ENCODE measurements around the gene LAS1L.
"Not testable (repeated sequence)": the region's sequence is repeated elsewhere in the genome, so short reads cannot be mapped to it uniquely, and the experiment has no call there.

LAS1L gene

GRCh38 chrX:65534450-65535292 is at the start of gene LAS1L:
Gene LAS1L (minus strand): TSS chrX:65534787. CDS start chrX:65534715, 72 bp downstream.
- peaks cover 8 to 14% of the 10 kb centered on the region in 2 donors for H3K4me1 Mint-ChIP-seq
- peaks cover 0 to 8% of the 10 kb centered on the region in 2 donors for H3K27me3 Mint-ChIP-seq
- peak; percentile 99 for ATAC-seq (replicated peaks)
- no peaks in the 10 kb centered on the region for H3K9me3 Mint-ChIP-seq
- peak; percentile 91 for DNase-seq
- H3K36me3 Mint-ChIP-seq: peaks cover 6 to 10% of the 10 kb centered on the region in 2 donors
- peak within 1 kb of the TSS; percentile 96 for H3K27ac Mint-ChIP-seq
- H3K4me3 Mint-ChIP-seq: peak within 1 kb of the TSS; percentile 95 to 96

- Mint-ChIP-seq H3K9me3 (no peaks in the 10 kb centered on the region), H3K4me3 (peak overlapping the region; percentile 10 to 19), H3K4me1 (peaks cover 6 to 11% of the 10 kb centered on the region in 2 donors), H3K36me3 (no peaks in the 10 kb centered on the region), H3K27ac (peak overlapping the region; percentile 61), H3K27me3 (peaks cover 0 to 14% of the 10 kb centered on the region in 2 donors)
- ATAC-seq (replicated peaks) (peak in 1 of 2 donors; percentile 14), DNase-seq (no peak)
These were observed 48.0 kb upstream of the LAS1L start for GRCh38 chrX:65582450-65583082.

GRCh38 chrX:65581661-65582339 is 47.2 kb upstream of the LAS1L start:
- H3K27me3 Mint-ChIP-seq: peaks cover 0 to 10% of the 10 kb centered on the region in 2 donors
- ATAC-seq (replicated peaks) (peak; percentile 94 to 98), DNase-seq (peak; percentile 66)
- peak overlapping the region; percentile 75 for H3K27ac Mint-ChIP-seq
- no peaks in the 10 kb centered on the region for H3K36me3 Mint-ChIP-seq
- peaks cover 6 to 11% of the 10 kb centered on the region in 2 donors for H3K4me1 Mint-ChIP-seq
- H3K9me3 Mint-ChIP-seq: no peaks in the 10 kb centered on the region
- H3K4me3 Mint-ChIP-seq: peak overlapping the region; percentile 10 to 19

GRCh38 chrX:65578346-65578745 is 43.8 kb upstream of the LAS1L start:
- Mint-ChIP-seq H3K36me3 (no peaks in the 10 kb centered on the region), H3K4me3 (no peak overlapping the region), H3K9me3 (no peaks in the 10 kb centered on the region), H3K27ac (no peak overlapping the region), H3K27me3 (peaks cover 0 to 16% of the 10 kb centered on the region in 2 donors), H3K4me1 (peaks cover 11% of the 10 kb centered on the region in 2 donors)
- no peak for ATAC-seq (replicated peaks)
- no peak for DNase-seq

- no peak overlapping the region for H3K27ac Mint-ChIP-seq
- ATAC-seq (replicated peaks) (peak; percentile 38 to 57), DNase-seq (no peak)
- H3K27me3 Mint-ChIP-seq: peaks cover 0 to 11% of the 10 kb centered on the region in 2 donors
- no peak overlapping the region for H3K4me3 Mint-ChIP-seq
- peaks cover 0 to 5% of the 10 kb centered on the region in 2 donors for H3K4me1 Mint-ChIP-seq
- no peaks in the 10 kb centered on the region for H3K36me3 Mint-ChIP-seq
- H3K9me3 Mint-ChIP-seq: no peaks in the 10 kb centered on the region
These were observed 41.6 kb upstream of the LAS1L start for GRCh38 chrX:65576160-65576559.

- DNase-seq: no peak
- H3K4me1 Mint-ChIP-seq: peaks cover 0 to 5% of the 10 kb centered on the region in 2 donors
- no peak overlapping the region for H3K4me3 Mint-ChIP-seq
- H3K27ac Mint-ChIP-seq: no peak overlapping the region
- peaks cover 0 to 6% of the 10 kb centered on the region in 2 donors for H3K27me3 Mint-ChIP-seq
- no peaks in the 10 kb centered on the region for H3K9me3 Mint-ChIP-seq
- no peak for ATAC-seq (replicated peaks)
- H3K36me3 Mint-ChIP-seq: no peaks in the 10 kb centered on the region
These were observed 40.4 kb upstream of the LAS1L start for GRCh38 chrX:65575022-65575421.

- DNase-seq: no peak
- Mint-ChIP-seq H3K4me1 (peaks cover 0 to 5% of the 10 kb centered on the region in 2 donors), H3K9me3 (no peaks in the 10 kb centered on the region), H3K36me3 (no peaks in the 10 kb centered on the region), H3K4me3 (no peak overlapping the region), H3K27me3 (peaks cover 0 to 11% of the 10 kb centered on the region in 2 donors), H3K27ac (no peak overlapping the region)
- no peak for ATAC-seq (replicated peaks)
These were observed 39.8 kb upstream of the LAS1L start for GRCh38 chrX:65574356-65574755.

GRCh38 chrX:65572971-65573370 is 38.4 kb upstream of the LAS1L start:
- Mint-ChIP-seq H3K4me1 (peaks cover 0 to 5% of the 10 kb centered on the region in 2 donors), H3K27ac (no peak overlapping the region), H3K27me3 (peaks cover 4 to 19% of the 10 kb centered on the region in 2 donors)

GRCh38 chrX:65562850-65563249 is 28.3 kb upstream of the LAS1L start:
- H3K4me1 Mint-ChIP-seq; H3K36me3 Mint-ChIP-seq; H3K9me3 Mint-ChIP-seq; DNase-seq; ATAC-seq (replicated peaks); H3K27ac Mint-ChIP-seq; H3K4me3 Mint-ChIP-seq: not testable (repeated sequence)
- peaks cover 13 to 29% of the 10 kb centered on the region in 2 donors for H3K27me3 Mint-ChIP-seq

More at GRCh38 chrX:65572971-65573370, 38.4 kb upstream of the LAS1L start:
- H3K9me3 Mint-ChIP-seq: no peaks in the 10 kb centered on the region
- no peak for DNase-seq
- no peak overlapping the region for H3K4me3 Mint-ChIP-seq
- H3K36me3 Mint-ChIP-seq: no peaks in the 10 kb centered on the region
- no peak for ATAC-seq (replicated peaks)

- DNase-seq (no peak), ATAC-seq (replicated peaks) (no peak)
- Mint-ChIP-seq H3K27me3 (peaks cover 0 to 9% of the 10 kb centered on the region in 2 donors), H3K36me3 (no peaks in the 10 kb centered on the region), H3K9me3 (peaks cover 3 to 4% of the 10 kb centered on the region in 2 donors), H3K4me1 (no peaks in the 10 kb centered on the region), H3K27ac (no peak overlapping the region), H3K4me3 (no peak overlapping the region)
These were observed 17.1 kb upstream of the LAS1L start for GRCh38 chrX:65551489-65552339.

- Mint-ChIP-seq H3K27me3 (peaks cover 0 to 6% of the 10 kb centered on the region in 2 donors), H3K4me3 (no peak overlapping the region), H3K27ac (no peak overlapping the region), H3K4me1 (no peaks in the 10 kb centered on the region), H3K9me3 (peaks cover 3 to 4% of the 10 kb centered on the region in 2 donors), H3K36me3 (no peaks in the 10 kb centered on the region)
- DNase-seq (no peak), ATAC-seq (replicated peaks) (no peak)
These were observed 16.5 kb upstream of the LAS1L start for GRCh38 chrX:65551086-65551485.

- Mint-ChIP-seq H3K27me3 (peaks cover 0 to 8% of the 10 kb centered on the region in 2 donors), H3K9me3 (no peaks in the 10 kb centered on the region), H3K4me1 (no peaks in the 10 kb centered on the region), H3K27ac (no peak overlapping the region), H3K4me3 (no peak overlapping the region), H3K36me3 (no peaks in the 10 kb centered on the region)
- DNase-seq (no peak), ATAC-seq (replicated peaks) (no peak)
These were observed 10.9 kb upstream of the LAS1L start for GRCh38 chrX:65545456-65545855.

- no peak overlapping the region for H3K27ac Mint-ChIP-seq
- peaks cover 4 to 8% of the 10 kb centered on the region in 2 donors for H3K4me1 Mint-ChIP-seq
- DNase-seq: no peak
- no peak overlapping the region for H3K4me3 Mint-ChIP-seq
- no peak for ATAC-seq (replicated peaks)
- H3K9me3 Mint-ChIP-seq: no peaks in the 10 kb centered on the region
- peaks cover 0 to 5% of the 10 kb centered on the region in 2 donors for H3K27me3 Mint-ChIP-seq
- H3K36me3 Mint-ChIP-seq: no peaks in the 10 kb centered on the region
These were observed 2.6 kb upstream of the LAS1L start for GRCh38 chrX:65537229-65537628.
